ENCODE results near the gene IL17REL. TPM values are rescaled to one million over a fixed set of nuclear protein-coding genes. Genes with fewer than 3 reads are reported as not detected.

Gene IL17REL
- total and polyA plus RNA-seq, 4 donors, result 0.02 to 0.51 (median 0.19) TPM; not detected in 1

DNA sequence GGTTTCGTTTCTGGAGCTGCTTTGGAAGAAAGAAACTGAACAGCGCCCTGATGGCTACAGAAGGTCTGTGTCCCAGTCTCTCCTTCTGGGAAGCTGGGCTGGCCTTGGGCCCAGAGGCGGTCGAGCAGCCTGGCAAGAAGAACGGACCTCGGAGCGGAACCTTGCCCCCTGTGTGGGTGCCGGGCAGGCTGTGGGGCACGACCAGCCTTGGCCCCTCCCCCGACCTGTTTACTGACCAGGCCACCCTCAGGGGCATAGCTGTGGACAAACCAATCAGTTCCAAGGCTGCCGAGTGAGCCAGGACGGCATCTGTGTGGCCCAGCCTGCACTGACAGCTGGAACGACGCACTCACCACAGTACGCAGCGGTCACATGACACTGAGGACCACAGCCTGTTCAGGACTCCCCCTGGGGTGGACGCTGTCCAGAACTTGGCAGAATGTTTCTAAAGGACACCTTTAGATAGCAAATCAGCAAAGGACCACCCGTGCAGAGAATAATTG lies 44.8 kb downstream of the IL17REL start:
- DNase-seq (peak; percentile 79 to 82 (median 82)), ATAC-seq (ENCODE audit: insufficient read depth, low FRiP score) (no peak)
- Histone ChIP-seq H3K36me3 (ENCODE audit: control insufficient read depth in 4 of 4, insufficient read depth in 4 of 4, low read length in 4 of 4) (peaks cover 0 to 24% (median 7%) of the 10 kb centered on the region in 4 donors), H3K4me1 (ENCODE audit: control insufficient read depth in 5 of 5, insufficient read depth in 5 of 5, low read length in 5 of 5) (peaks cover 3 to 61% (median 20%) of the 10 kb centered on the region in 5 donors), H3K4me3 (no peak overlapping the region), H3K27ac (ENCODE audit: low read depth in 1 of 2, low read length in 1 of 2) (peak overlapping the region; percentile 14 to 89), H3K27me3 (ENCODE audit: control insufficient read depth in 3 of 3, insufficient read depth in 3 of 3, low read length in 2 of 3) (peaks cover 0 to 14% (median 6%) of the 10 kb centered on the region in 3 donors), H3K9ac (ENCODE audit: insufficient read depth in 1 of 2, low read length in 2 of 2) (no peak overlapping the region), H3K9me3 (ENCODE audit: control insufficient read depth in 4 of 4, insufficient read depth in 3 of 4, low read length in 3 of 4) (no peaks in the 10 kb centered on the region)
- WGBS, 2 donors, result 48 to 60% methylated on average over 18 of the region's 18 CpGs
- TF ChIP-seq, protein P1, sequence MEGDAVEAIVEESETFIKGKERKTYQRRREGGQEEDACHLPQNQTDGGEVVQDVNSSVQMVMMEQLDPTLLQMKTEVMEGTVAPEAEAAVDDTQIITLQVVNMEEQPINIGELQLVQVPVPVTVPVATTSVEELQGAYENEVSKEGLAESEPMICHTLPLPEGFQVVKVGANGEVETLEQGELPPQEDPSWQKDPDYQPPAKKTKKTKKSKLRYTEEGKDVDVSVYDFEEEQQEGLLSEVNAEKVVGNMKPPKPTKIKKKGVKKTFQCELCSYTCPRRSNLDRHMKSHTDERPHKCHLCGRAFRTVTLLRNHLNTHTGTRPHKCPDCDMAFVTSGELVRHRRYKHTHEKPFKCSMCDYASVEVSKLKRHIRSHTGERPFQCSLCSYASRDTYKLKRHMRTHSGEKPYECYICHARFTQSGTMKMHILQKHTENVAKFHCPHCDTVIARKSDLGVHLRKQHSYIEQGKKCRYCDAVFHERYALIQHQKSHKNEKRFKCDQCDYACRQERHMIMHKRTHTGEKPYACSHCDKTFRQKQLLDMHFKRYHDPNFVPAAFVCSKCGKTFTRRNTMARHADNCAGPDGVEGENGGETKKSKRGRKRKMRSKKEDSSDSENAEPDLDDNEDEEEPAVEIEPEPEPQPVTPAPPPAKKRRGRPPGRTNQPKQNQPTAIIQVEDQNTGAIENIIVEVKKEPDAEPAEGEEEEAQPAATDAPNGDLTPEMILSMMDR (IDR thresholded peaks at IDR 0.05; ENCODE audit: control extremely low read depth, extremely low read depth), result no peak

DNA sequence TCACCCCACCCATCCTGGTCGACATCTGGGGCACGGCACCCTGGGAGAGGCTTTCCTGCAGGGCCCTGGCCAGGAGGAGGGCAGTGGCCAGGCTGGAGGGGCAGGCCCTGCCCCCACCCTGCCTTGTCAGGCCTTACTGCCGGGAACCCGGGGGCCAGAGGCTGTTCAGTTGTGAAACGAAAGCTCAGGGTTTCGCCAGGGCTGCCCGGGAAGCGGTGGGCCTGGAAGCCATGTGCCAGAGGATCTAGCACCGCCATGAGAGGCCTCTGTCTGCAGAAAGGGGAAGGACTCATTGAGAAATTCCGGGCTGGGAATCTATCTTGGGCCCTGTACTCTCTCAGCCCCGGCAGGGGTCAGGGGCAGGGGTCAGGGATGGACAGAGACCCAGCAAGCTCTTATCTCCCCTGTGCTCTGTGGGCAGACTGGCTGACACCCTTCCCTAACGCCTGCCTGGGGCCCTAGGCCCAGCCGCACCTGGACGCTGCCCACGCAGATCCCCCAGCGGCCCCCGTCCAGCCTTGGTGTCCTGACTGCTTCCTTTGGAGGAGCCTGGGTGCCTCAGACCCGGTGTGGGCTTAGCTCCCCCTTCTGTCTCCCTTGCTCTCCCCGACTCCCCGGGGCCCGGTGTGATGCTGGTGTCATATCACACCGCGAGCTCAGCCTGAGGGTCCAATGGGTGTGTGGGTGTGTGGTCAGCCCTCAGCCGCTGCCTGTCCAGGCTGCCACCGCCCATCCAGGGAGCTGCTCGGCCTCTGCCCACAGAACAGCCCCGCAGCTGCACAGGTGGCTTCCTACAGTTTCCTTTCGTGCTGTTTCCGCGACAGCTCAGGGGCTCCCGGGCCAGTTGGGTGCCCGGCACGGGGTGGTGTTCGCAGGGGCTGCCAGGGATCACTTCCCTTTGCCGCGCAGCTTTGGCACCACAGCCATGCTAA lies 45.5 kb downstream of the IL17REL start:
- Histone ChIP-seq H3K4me3 (no peak overlapping the region), H3K9me3 (ENCODE audit: control insufficient read depth in 4 of 4, insufficient read depth in 3 of 4, low read length in 3 of 4) (no peaks in the 10 kb centered on the region), H3K36me3 (ENCODE audit: control insufficient read depth in 4 of 4, insufficient read depth in 4 of 4, low read length in 4 of 4) (peaks cover 0 to 28% (median 8%) of the 10 kb centered on the region in 4 donors), H3K9ac (ENCODE audit: insufficient read depth in 1 of 2, low read length in 2 of 2) (no peak overlapping the region), H3K4me1 (ENCODE audit: control insufficient read depth in 5 of 5, insufficient read depth in 5 of 5, low read length in 5 of 5) (peaks cover 3 to 56% (median 20%) of the 10 kb centered on the region in 5 donors), H3K27me3 (ENCODE audit: control insufficient read depth in 3 of 3, insufficient read depth in 3 of 3, low read length in 2 of 3) (peaks cover 0 to 12% (median 4%) of the 10 kb centered on the region in 3 donors), H3K27ac (ENCODE audit: low read depth in 1 of 2, low read length in 1 of 2) (peak overlapping the region; percentile 14 to 89)
- peak in 2 of 3 donors; percentile 50 to 52 for DNase-seq
- WGBS, 2 donors, result 18 to 33% methylated on average over 35 to 36 of the region's 36 CpGs
- no peak for ATAC-seq (ENCODE audit: insufficient read depth, low FRiP score)
- TF ChIP-seq, protein P1 (IDR thresholded peaks at IDR 0.05; ENCODE audit: control extremely low read depth, extremely low read depth), result no peak

- TF ChIP-seq, protein P1 (IDR thresholded peaks at IDR 0.05; ENCODE audit: control extremely low read depth, extremely low read depth), result no peak
- H3K9ac ChIP-seq (ENCODE audit: insufficient read depth in 1 of 2, low read length in 2 of 2), result no peak overlapping the region
- H3K9me3 ChIP-seq (ENCODE audit: control insufficient read depth in 4 of 4, insufficient read depth in 3 of 4, low read length in 3 of 4), result peaks cover 0 to 3% (median 0%) of the 10 kb centered on the region in 4 donors
- H3K36me3 ChIP-seq (ENCODE audit: control insufficient read depth in 4 of 4, insufficient read depth in 4 of 4, low read length in 4 of 4), result peaks cover 0 to 36% (median 8%) of the 10 kb centered on the region in 4 donors
- no peak overlapping the region for H3K4me3 ChIP-seq
- peaks cover 0 to 9% (median 4%) of the 10 kb centered on the region in 3 donors for H3K27me3 ChIP-seq (ENCODE audit: control insufficient read depth in 3 of 3, insufficient read depth in 3 of 3, low read length in 2 of 3)
- peaks cover 3 to 51% (median 20%) of the 10 kb centered on the region in 5 donors for H3K4me1 ChIP-seq (ENCODE audit: control insufficient read depth in 5 of 5, insufficient read depth in 5 of 5, low read length in 5 of 5)
- 66 to 67% methylated on average over 11 of the region's 11 CpGs for WGBS, 2 donors
- H3K27ac ChIP-seq (ENCODE audit: low read depth in 1 of 2, low read length in 1 of 2), result peak overlapping the region; percentile 14 to 89
- ATAC-seq (ENCODE audit: insufficient read depth, low FRiP score) (no peak), DNase-seq (peak in 1 of 3 donors; percentile 11)
Measured at GRCh38 chr22:49966041-49966773, 46.4 kb downstream of the IL17REL start.
